Neural cell (in vitro differentiated cells): ENCODE results near the gene CCDC40. TPM values are rescaled to one million over a fixed set of nuclear protein-coding genes. Genes with fewer than 3 reads are reported as not detected.
"Not testable (repeated sequence)": the region's sequence is repeated elsewhere in the genome, so short reads cannot be mapped to it uniquely, and the experiment has no call there.

Experiments used
- H2AFZ ChIP-seq: fragments of 200-600, 300-800 bp; sonication (generic), shearing (Covaris generic); 2 replicates; pipeline ENCODE4 v1.6.0; 2014; ENCODE audit warnings: low read depth, mild to moderate bottlenecking, antibody characterized with exemption, low read length, moderate library complexity
- H3F3A ChIP-seq: fragments of 200-600 bp; shearing (Covaris generic); 2 replicates; pipeline ENCODE4 v1.6.1; 2016; ENCODE audit warnings: mild to moderate bottlenecking, moderate library complexity, mixed read lengths, antibody characterized with exemption, low read length; ENCODE audit not compliant: insufficient read depth, poor library complexity, severe bottlenecking
- H3K27ac ChIP-seq: fragments of 200-600, 300-800 bp; sonication (generic), shearing (Covaris generic); 2 replicates; pipeline ENCODE4 v1.5.1; 2014; ENCODE audit warnings: mild to moderate bottlenecking, low read length, moderate library complexity
- H3K27me3 ChIP-seq: fragments of 300-800, 200-600 bp; sonication (generic), shearing (Covaris generic); 2 replicates; pipeline ENCODE4 v1.6.0; 2014; ENCODE audit warnings: mild to moderate bottlenecking, low read depth, low read length, moderate library complexity; ENCODE audit not compliant: insufficient read depth
- H3K36me3 ChIP-seq: fragments of 300-800, 200-600 bp; sonication (generic), shearing (Covaris generic); 2 replicates; pipeline ENCODE4 v1.5.1; 2014; ENCODE audit warnings: mild to moderate bottlenecking, antibody characterized with exemption, low read length, moderate library complexity; ENCODE audit not compliant: insufficient read depth
- H3K4me2 ChIP-seq: fragments of 300-800, 200-600 bp; sonication (generic), shearing (Covaris generic); 2 replicates; pipeline ENCODE4 v1.6.0; 2014; ENCODE audit warnings: mild to moderate bottlenecking, low read length
- H3K4me3 ChIP-seq: fragments of 300-800, 200-600 bp; sonication (generic), shearing (Covaris generic); 2 replicates; pipeline ENCODE4 v1.5.1; 2014; ENCODE audit warnings: mild to moderate bottlenecking, low read length, moderate library complexity
- H3K79me2 ChIP-seq: fragments of 200-600 bp; shearing (Covaris generic); replicated peaks from 2 replicates; pipeline ENCODE4 v1.6.0; 2014; ENCODE audit warnings: mild to moderate bottlenecking, low read length, moderate library complexity; ENCODE audit not compliant: insufficient read depth
- H3K9ac ChIP-seq: fragments of 300-800, 200-600 bp; sonication (generic), shearing (Covaris generic); 2 replicates; pipeline ENCODE4 v1.6.1; 2016; ENCODE audit warnings: mild to moderate bottlenecking, low read length, mixed read lengths
- H3K9me2 ChIP-seq: fragments of 200-600 bp; shearing (Covaris generic); 2 replicates; pipeline ENCODE4 v1.6.1; 2016; ENCODE audit warnings: mild to moderate bottlenecking, low read length, mixed read lengths; ENCODE audit not compliant: insufficient read depth
- H3K9me3 ChIP-seq: fragments of 200-600, 300-800 bp; sonication (generic), shearing (Covaris generic); 2 replicates; pipeline ENCODE4 v1.6.1; 2016; ENCODE audit warnings: mild to moderate bottlenecking, mixed run types, low read length, moderate library complexity, mixed read lengths
- H4K20me1 ChIP-seq: fragments of 200-600 bp; shearing (Covaris generic); 2 replicates; pipeline ENCODE4 v1.6.1; 2016; ENCODE audit warnings: mild to moderate bottlenecking, mixed run types; ENCODE audit not compliant: insufficient read depth
- CTCF ChIP-seq: fragments of 450-650 bp; IDR thresholded peaks from 2 replicates; pipeline ENCODE4 v1.5.1; 2014; ENCODE audit warnings: antibody characterized with exemption, mild to moderate bottlenecking, moderate library complexity; ENCODE audit not compliant: poor library complexity, severe bottlenecking
- EP300 ChIP-seq: fragments of 450-650 bp; conservative IDR thresholded peaks from 2 replicates; pipeline ENCODE4 v1.6.1; 2014; ENCODE audit warnings: antibody characterized with exemption, mild to moderate bottlenecking, moderate library complexity; ENCODE audit not compliant: poor library complexity, severe bottlenecking
- EZH2 ChIP-seq: fragments of 200-600, 300-800 bp; shearing (Covaris generic), sonication (generic); IDR thresholded peaks from 2 replicates; pipeline ENCODE4 v1.6.1; 2014; ENCODE audit warnings: antibody characterized with exemption, low read length, borderline replicate concordance, mild to moderate bottlenecking; ENCODE audit not compliant: insufficient read depth, poor library complexity, severe bottlenecking
- MXI1 ChIP-seq: fragments of 450-650 bp; conservative IDR thresholded peaks from 2 replicates; pipeline ENCODE4 v1.6.1; 2014; ENCODE audit warnings: antibody characterized with exemption, mild to moderate bottlenecking; ENCODE audit not compliant: poor library complexity, severe bottlenecking
- POLR2AphosphoS5 ChIP-seq: IDR thresholded peaks from 2 replicates; pipeline ENCODE4 v1.6.1; 2012
- RAD21 ChIP-seq: fragments of 450-650 bp; conservative IDR thresholded peaks from 2 replicates; pipeline ENCODE4 v1.6.1; 2014; ENCODE audit warnings: antibody characterized with exemption, mild to moderate bottlenecking, moderate library complexity
- SMC3 ChIP-seq: fragments of 450-650 bp; conservative IDR thresholded peaks from 2 replicates; pipeline ENCODE4 v1.6.1; 2014; ENCODE audit warnings: antibody characterized with exemption, mild to moderate bottlenecking, moderate library complexity; ENCODE audit not compliant: poor library complexity
- TAF1 ChIP-seq: IDR thresholded peaks from 2 replicates; pipeline ENCODE4 v1.6.1; 2012; ENCODE audit warnings: low read depth
- polyA plus RNA-seq: library from polyadenylated mRNA; depleted of rRNA; stranded (reverse); fragments of >200 nt; gene quantifications from 2 replicates; pipeline ENCODE4 v1.2.3, GENCODE V29; 2014
- TF ChIP-seq, protein P1 (sequence below): IDR thresholded peaks from 2 replicates; pipeline ENCODE4 v1.6.1; 2012; ENCODE audit warnings: borderline replicate concordance

CCDC40 gene
- polyA plus RNA-seq, 1 donor from 2014 or later = 5.5 TPM

DNA sequence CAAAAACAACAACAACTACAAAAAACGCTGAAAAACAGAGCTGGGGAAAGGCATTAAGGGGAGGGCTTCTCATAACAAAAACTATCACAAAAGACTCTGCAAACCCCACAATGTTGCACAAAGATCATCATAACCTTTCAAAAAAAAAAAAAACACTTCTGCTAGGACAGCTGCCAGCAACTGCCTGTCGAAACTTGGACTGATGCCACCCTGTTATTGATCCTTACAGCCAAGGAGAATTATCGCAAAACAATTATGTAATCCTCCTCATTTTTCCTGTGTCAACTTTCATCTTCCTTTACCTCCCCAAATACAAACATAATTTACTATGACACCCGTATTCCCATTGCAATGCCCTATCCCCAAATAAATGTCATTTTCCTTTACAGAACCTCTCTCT, 9.3 kb downstream of the CCDC40 start:
- no peaks in the 10 kb centered on the region for H3K27me3 ChIP-seq
- H3K27ac ChIP-seq = no peak overlapping the region
- no peaks in the 10 kb centered on the region for H3K36me3 ChIP-seq
- no peak overlapping the region for H3K9ac ChIP-seq
- H3F3A ChIP-seq = no peaks in the 10 kb centered on the region
- peaks cover 4% of the 10 kb centered on the region for H3K79me2 ChIP-seq
- TF ChIP-seq TAF1 (no peak), CTCF (no peak), EZH2 (no peak), RAD21 (no peak), POLR2AphosphoS5 (no peak), EP300 (no peak), SMC3 (no peak), MXI1 (no peak)
- TF ChIP-seq, protein P1, sequence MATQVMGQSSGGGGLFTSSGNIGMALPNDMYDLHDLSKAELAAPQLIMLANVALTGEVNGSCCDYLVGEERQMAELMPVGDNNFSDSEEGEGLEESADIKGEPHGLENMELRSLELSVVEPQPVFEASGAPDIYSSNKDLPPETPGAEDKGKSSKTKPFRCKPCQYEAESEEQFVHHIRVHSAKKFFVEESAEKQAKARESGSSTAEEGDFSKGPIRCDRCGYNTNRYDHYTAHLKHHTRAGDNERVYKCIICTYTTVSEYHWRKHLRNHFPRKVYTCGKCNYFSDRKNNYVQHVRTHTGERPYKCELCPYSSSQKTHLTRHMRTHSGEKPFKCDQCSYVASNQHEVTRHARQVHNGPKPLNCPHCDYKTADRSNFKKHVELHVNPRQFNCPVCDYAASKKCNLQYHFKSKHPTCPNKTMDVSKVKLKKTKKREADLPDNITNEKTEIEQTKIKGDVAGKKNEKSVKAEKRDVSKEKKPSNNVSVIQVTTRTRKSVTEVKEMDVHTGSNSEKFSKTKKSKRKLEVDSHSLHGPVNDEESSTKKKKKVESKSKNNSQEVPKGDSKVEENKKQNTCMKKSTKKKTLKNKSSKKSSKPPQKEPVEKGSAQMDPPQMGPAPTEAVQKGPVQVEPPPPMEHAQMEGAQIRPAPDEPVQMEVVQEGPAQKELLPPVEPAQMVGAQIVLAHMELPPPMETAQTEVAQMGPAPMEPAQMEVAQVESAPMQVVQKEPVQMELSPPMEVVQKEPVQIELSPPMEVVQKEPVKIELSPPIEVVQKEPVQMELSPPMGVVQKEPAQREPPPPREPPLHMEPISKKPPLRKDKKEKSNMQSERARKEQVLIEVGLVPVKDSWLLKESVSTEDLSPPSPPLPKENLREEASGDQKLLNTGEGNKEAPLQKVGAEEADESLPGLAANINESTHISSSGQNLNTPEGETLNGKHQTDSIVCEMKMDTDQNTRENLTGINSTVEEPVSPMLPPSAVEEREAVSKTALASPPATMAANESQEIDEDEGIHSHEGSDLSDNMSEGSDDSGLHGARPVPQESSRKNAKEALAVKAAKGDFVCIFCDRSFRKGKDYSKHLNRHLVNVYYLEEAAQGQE = no peak
- no peaks in the 10 kb centered on the region for H3K9me2 ChIP-seq
- H4K20me1 ChIP-seq = no peaks in the 10 kb centered on the region
- no peaks in the 10 kb centered on the region for H3K9me3 ChIP-seq
- no peak overlapping the region for H2AFZ ChIP-seq
- no peak overlapping the region for H3K4me3 ChIP-seq
- no peak overlapping the region for H3K4me2 ChIP-seq

- H3K36me3 ChIP-seq, H3F3A ChIP-seq: not testable (repeated sequence)
These were observed 10.3 kb downstream of the CCDC40 start for GRCh38 chr17:80046709-80047108.

DNA sequence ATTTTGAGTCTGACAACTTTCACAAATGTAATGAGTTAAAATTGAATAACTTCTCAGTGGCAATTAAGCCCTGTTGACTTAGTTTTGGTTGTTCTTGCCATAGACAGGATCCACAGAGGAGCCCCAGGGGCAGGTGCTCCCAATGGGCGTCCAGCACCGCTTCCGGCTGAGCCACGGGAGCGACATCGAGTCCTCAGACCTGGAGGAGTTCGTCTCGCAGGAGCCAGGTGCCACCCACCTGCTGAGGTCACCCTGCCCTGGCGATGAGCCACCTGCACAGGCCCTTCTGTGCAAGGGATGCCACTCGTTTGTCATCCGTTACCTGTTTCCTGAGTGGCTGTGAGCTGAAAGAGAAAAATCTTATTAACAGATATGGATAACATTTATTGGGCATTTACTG, 10.7 kb downstream of the CCDC40 start:
- no peaks in the 10 kb centered on the region for H3K36me3 ChIP-seq

More at GRCh38 chr17:80046709-80047108, 10.3 kb downstream of the CCDC40 start:
- not testable (repeated sequence) for H3K27me3 ChIP-seq, H3K9me2 ChIP-seq, H2AFZ ChIP-seq, H3K27ac ChIP-seq, H3K9ac ChIP-seq, H4K20me1 ChIP-seq, H3K4me3 ChIP-seq, H3K4me2 ChIP-seq, H3K79me2 ChIP-seq, H3K9me3 ChIP-seq

More for the DNA sequence above, 10.7 kb downstream of the CCDC40 start:
- no peak overlapping the region for H3K27ac ChIP-seq
- H3K79me2 ChIP-seq = no peaks in the 10 kb centered on the region
- TF ChIP-seq MXI1 (no peak), EP300 (no peak), TAF1 (no peak), EZH2 (no peak), POLR2AphosphoS5 (no peak), RAD21 (no peak), CTCF (no peak), SMC3 (no peak)
- TF ChIP-seq, protein P1 = no peak
- H3K4me3 ChIP-seq = no peak overlapping the region
- H2AFZ ChIP-seq = no peak overlapping the region
- no peaks in the 10 kb centered on the region for H3K27me3 ChIP-seq
- H3K4me2 ChIP-seq = no peak overlapping the region
- no peaks in the 10 kb centered on the region for H3K9me3 ChIP-seq
- H4K20me1 ChIP-seq = no peaks in the 10 kb centered on the region
- H3F3A ChIP-seq = no peaks in the 10 kb centered on the region
- no peak overlapping the region for H3K9ac ChIP-seq
- H3K9me2 ChIP-seq = no peaks in the 10 kb centered on the region
